ENCODE data around the gene TRPM2.

Gene TRPM2

GRCh38 chr21:44431300-44431699 lies 77.9 kb downstream of the TRPM2 start:
- DNase-seq, result no peak

GRCh38 chr21:44432841-44433790 lies 79.7 kb downstream of the TRPM2 start:
- DNase-seq, result no peak

GRCh38 chr21:44433791-44434567 lies 80.6 kb downstream of the TRPM2 start:
- DNase-seq, result no peak

- no peak for DNase-seq
Observed at GRCh38 chr21:44434568-44434925, 81.1 kb downstream of the TRPM2 start.

- DNase-seq, result no peak
Observed at GRCh38 chr21:44434936-44435635, 81.7 kb downstream of the TRPM2 start.

- DNase-seq, result no peak
Observed at GRCh38 chr21:44436111-44436611, 82.7 kb downstream of the TRPM2 start.

GRCh38 chr21:44436958-44437357 lies 83.5 kb downstream of the TRPM2 start:
- DNase-seq, result no peak

- DNase-seq, result no peak
Observed at GRCh38 chr21:44437371-44437695, 83.9 kb downstream of the TRPM2 start.

- no peak for DNase-seq
Observed at GRCh38 chr21:44437696-44438431, 84.4 kb downstream of the TRPM2 start.

GRCh38 chr21:44438531-44439210 lies 85.2 kb downstream of the TRPM2 start:
- no peak for DNase-seq

- DNase-seq, result no peak
Observed at GRCh38 chr21:44439211-44439600, 85.8 kb downstream of the TRPM2 start.

- no peak for DNase-seq
Observed at GRCh38 chr21:44440241-44441040, 87.0 kb downstream of the TRPM2 start.

- no peak for DNase-seq
Observed at GRCh38 chr21:44441041-44441400, 87.6 kb downstream of the TRPM2 start.

- no peak for DNase-seq
Observed at GRCh38 chr21:44441581-44442265, 88.3 kb downstream of the TRPM2 start.

- DNase-seq, result no peak
Observed at GRCh38 chr21:44442266-44443125, 89.1 kb downstream of the TRPM2 start.

- DNase-seq, result no peak
Observed at GRCh38 chr21:44443291-44443890, 90.0 kb downstream of the TRPM2 start.

- DNase-seq, result no peak
Observed at GRCh38 chr21:44443891-44444285, 90.5 kb downstream of the TRPM2 start.

GRCh38 chr21:44444286-44444931 lies 91.0 kb downstream of the TRPM2 start:
- DNase-seq, result no peak
